ENCODE results near the gene OPTC. TPM values are rescaled to one million over a fixed set of nuclear protein-coding genes. Genes with fewer than 3 reads are reported as not detected.

OPTC gene
- total RNA-seq, 1 donor from 2014 or later = not detected

- Mint-ChIP-seq H3K4me1 (ENCODE audit: low read depth, unreplicated experiment) (peaks cover 4% of the 10 kb centered on the region), H3K4me3 (ENCODE audit: unreplicated experiment) (no peak overlapping the region), H3K27ac (ENCODE audit: unreplicated experiment) (no peak overlapping the region), H3K9me3 (ENCODE audit: unreplicated experiment) (no peaks in the 10 kb centered on the region), H3K27me3 (ENCODE audit: low read depth, unreplicated experiment) (peaks cover 5% of the 10 kb centered on the region), H3K36me3 (ENCODE audit: low read depth, unreplicated experiment) (no peaks in the 10 kb centered on the region)
- FAIRE-seq (no peak), DNase-seq (ENCODE audit: low read depth) (no peak)
- no peaks in the 10 kb centered on the region for H3K9me3 ChIP-seq (ENCODE audit: insufficient read depth, low read depth, low read length)
- H3K27ac ChIP-seq (ENCODE audit: low read depth, low read length) = no peak overlapping the region
- no peaks in the 10 kb centered on the region for H3K27me3 ChIP-seq (ENCODE audit: insufficient read depth, low read length)
- no peak overlapping the region for H3K4me3 ChIP-seq (ENCODE audit: insufficient read depth, low read depth, low read length)
- H3K9ac ChIP-seq (ENCODE audit: low read length) = no peak overlapping the region
- H2AFZ ChIP-seq (ENCODE audit: low read depth, low read length) = no peak overlapping the region
- no peaks in the 10 kb centered on the region for H3K79me2 ChIP-seq (ENCODE audit: insufficient read depth, low read length)
- no peak overlapping the region for H3K4me2 ChIP-seq (ENCODE audit: low read length)
- H3K4me1 ChIP-seq (ENCODE audit: insufficient read depth, low read length) = no peaks in the 10 kb centered on the region
- no peaks in the 10 kb centered on the region for H3K36me3 ChIP-seq (ENCODE audit: insufficient read depth, low read length)
- TF ChIP-seq CTCF (IDR thresholded peaks at IDR 0.05; ENCODE audit: insufficient read depth, low read depth, low read length) = no peak
- TF ChIP-seq EZH2 (IDR thresholded peaks at IDR 0.05; ENCODE audit: insufficient read depth, low read length) = no peak
- H4K20me1 ChIP-seq (ENCODE audit: insufficient read depth, low read length) = no peaks in the 10 kb centered on the region
Observed at GRCh38 chr1:203547147-203547546, 53.2 kb downstream of the OPTC start.

GRCh38 chr1:203547771-203548421 is 53.9 kb downstream of the OPTC start:
- Histone ChIP-seq H3K27me3 (ENCODE audit: insufficient read depth, low read length) (no peaks in the 10 kb centered on the region), H3K4me3 (ENCODE audit: insufficient read depth, low read depth, low read length) (no peak overlapping the region), H2AFZ (ENCODE audit: low read depth, low read length) (no peak overlapping the region), H3K9ac (ENCODE audit: low read length) (no peak overlapping the region), H3K4me1 (ENCODE audit: insufficient read depth, low read length) (no peaks in the 10 kb centered on the region), H3K4me2 (ENCODE audit: low read length) (no peak overlapping the region), H3K9me3 (ENCODE audit: insufficient read depth, low read depth, low read length) (no peaks in the 10 kb centered on the region), H4K20me1 (ENCODE audit: insufficient read depth, low read length) (no peaks in the 10 kb centered on the region), H3K79me2 (ENCODE audit: insufficient read depth, low read length) (no peaks in the 10 kb centered on the region), H3K36me3 (ENCODE audit: insufficient read depth, low read length) (no peaks in the 10 kb centered on the region), H3K27ac (ENCODE audit: low read depth, low read length) (no peak overlapping the region)
- H3K27me3 Mint-ChIP-seq (ENCODE audit: low read depth, unreplicated experiment) = peaks cover 5% of the 10 kb centered on the region
- TF ChIP-seq CTCF (IDR thresholded peaks at IDR 0.05; ENCODE audit: insufficient read depth, low read depth, low read length) = no peak
- no peak for TF ChIP-seq EZH2 (IDR thresholded peaks at IDR 0.05; ENCODE audit: insufficient read depth, low read length)
- H3K36me3 Mint-ChIP-seq (ENCODE audit: low read depth, unreplicated experiment) = no peaks in the 10 kb centered on the region
- no peak for DNase-seq (ENCODE audit: low read depth)
- H3K4me3 Mint-ChIP-seq (ENCODE audit: unreplicated experiment) = no peak overlapping the region
- H3K27ac Mint-ChIP-seq (ENCODE audit: unreplicated experiment) = no peak overlapping the region
- no peak for FAIRE-seq
- no peaks in the 10 kb centered on the region for H3K9me3 Mint-ChIP-seq (ENCODE audit: unreplicated experiment)
- H3K4me1 Mint-ChIP-seq (ENCODE audit: low read depth, unreplicated experiment) = peaks cover 4% of the 10 kb centered on the region

- H3K4me3 Mint-ChIP-seq (ENCODE audit: unreplicated experiment) = no peak overlapping the region
- no peaks in the 10 kb centered on the region for H3K9me3 ChIP-seq (ENCODE audit: insufficient read depth, low read depth, low read length)
- H3K9ac ChIP-seq (ENCODE audit: low read length) = no peak overlapping the region
- no peak overlapping the region for H2AFZ ChIP-seq (ENCODE audit: low read depth, low read length)
- no peaks in the 10 kb centered on the region for H3K79me2 ChIP-seq (ENCODE audit: insufficient read depth, low read length)
- TF ChIP-seq CTCF (IDR thresholded peaks at IDR 0.05; ENCODE audit: insufficient read depth, low read depth, low read length) (no peak), EZH2 (IDR thresholded peaks at IDR 0.05; ENCODE audit: insufficient read depth, low read length) (no peak)
- H4K20me1 ChIP-seq (ENCODE audit: insufficient read depth, low read length) = no peaks in the 10 kb centered on the region
- H3K4me1 ChIP-seq (ENCODE audit: insufficient read depth, low read length) = no peaks in the 10 kb centered on the region
- FAIRE-seq (no peak), DNase-seq (ENCODE audit: low read depth) (no peak)
- no peak overlapping the region for H3K4me3 ChIP-seq (ENCODE audit: insufficient read depth, low read depth, low read length)
- no peak overlapping the region for H3K27ac ChIP-seq (ENCODE audit: low read depth, low read length)
- no peak overlapping the region for H3K27ac Mint-ChIP-seq (ENCODE audit: unreplicated experiment)
- H3K4me1 Mint-ChIP-seq (ENCODE audit: low read depth, unreplicated experiment) = peaks cover 9% of the 10 kb centered on the region
- peaks cover 5% of the 10 kb centered on the region for H3K27me3 Mint-ChIP-seq (ENCODE audit: low read depth, unreplicated experiment)
- no peaks in the 10 kb centered on the region for H3K27me3 ChIP-seq (ENCODE audit: insufficient read depth, low read length)
- H3K4me2 ChIP-seq (ENCODE audit: low read length) = no peak overlapping the region
- H3K36me3 Mint-ChIP-seq (ENCODE audit: low read depth, unreplicated experiment) = no peaks in the 10 kb centered on the region
- no peaks in the 10 kb centered on the region for H3K36me3 ChIP-seq (ENCODE audit: insufficient read depth, low read length)
- no peaks in the 10 kb centered on the region for H3K9me3 Mint-ChIP-seq (ENCODE audit: unreplicated experiment)
Observed at GRCh38 chr1:203548892-203549291, 54.9 kb downstream of the OPTC start.
